HG03342 (cell line): ENCODE data around the gene CLEC1A.

ENCODE experiments used
- ATAC-seq: cut with Tn5 transposase; IDR thresholded peaks from one replicate; pipeline ENCODE4 v1.9.1; 2021; ENCODE audit warnings: mild to moderate bottlenecking, moderate library complexity; ENCODE audit not compliant: unreplicated experiment

The CLEC1A gene

GRCh38 chr12:10101648-10102220 lies 2.9 kb upstream of the CLEC1A start:
- ATAC-seq = no peak

DNA sequence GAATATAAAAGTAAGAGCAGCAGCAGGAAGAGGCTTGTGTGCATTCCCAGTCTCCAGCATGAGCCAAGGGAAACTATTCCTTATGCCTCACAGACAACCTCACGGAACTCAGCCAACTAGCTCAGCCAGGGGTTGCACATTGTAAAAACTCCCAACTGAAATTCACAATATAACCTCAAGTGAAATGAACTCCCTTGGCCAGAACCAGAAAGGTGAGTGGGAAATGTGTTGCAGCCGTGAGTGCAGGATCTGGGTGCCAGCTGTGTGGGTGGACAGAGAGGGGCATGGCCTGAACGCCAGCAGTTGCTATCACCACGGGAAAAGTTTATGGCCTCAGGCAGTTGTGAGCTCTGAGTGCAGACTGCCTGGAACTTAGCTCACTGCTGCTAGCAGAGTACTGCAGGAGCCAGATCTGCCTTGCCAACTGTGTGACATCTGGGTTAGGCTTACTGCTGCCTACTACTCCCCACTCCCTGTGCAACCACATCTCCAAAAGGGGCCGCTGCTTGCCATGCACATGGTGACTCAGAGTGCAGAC lies 2.3 kb upstream of the CLEC1A start:
- no peak for ATAC-seq

GRCh38 chr12:10097521-10097920 lies 1.3 kb downstream of the CLEC1A start:
- no peak for ATAC-seq

DNA sequence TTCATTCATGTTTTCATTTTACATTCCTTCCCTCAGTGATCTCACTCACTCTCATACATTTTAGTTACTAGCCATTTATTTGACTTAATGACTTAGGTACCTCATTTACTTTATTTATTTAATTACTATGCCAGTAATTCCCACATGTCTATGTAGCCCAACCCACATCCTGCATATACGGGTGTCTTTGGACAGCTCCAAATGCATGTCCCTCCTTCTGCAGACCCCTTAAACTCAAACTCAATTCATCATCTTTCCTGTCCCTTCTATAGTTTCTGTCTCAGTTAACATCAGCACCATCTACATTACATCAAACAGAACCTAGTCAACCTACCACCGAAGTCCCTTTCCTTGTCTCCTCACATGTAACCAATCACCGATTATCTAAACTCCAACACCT lies 2.8 kb downstream of the CLEC1A start:
- ATAC-seq = no peak

DNA sequence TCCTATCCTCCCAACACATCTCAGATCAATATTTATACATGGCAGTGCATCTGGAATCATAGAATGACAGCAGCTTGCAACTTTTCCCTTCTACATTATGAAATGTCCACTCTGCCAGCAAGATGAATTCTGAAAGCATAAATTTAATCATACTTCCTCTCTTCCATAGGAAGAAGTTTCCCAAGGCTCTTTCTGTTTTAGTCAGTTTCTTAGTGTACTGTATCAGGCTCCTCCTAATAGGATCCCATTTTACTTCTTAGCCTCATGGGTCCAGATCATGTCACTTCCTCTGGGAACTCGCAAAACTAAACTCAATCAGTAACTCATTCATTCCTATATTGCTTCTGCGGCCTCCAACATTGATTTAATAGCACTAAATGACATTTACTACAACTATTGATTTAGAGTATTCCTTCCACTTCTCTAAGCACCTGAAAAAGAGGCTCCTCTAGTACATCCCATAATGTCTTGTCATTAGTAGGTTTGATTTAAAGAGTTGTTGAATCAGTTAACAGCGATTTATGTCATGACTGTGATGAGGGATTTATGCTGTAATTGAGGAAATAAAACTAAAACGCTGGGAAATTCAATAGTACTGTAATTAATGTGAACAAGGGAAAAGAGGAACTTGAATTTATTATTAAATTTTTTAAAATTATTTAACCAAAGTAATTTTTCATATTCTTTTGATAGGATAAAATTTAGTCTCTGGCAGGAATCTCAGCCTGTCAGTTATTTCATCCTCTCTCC lies 4.0 kb downstream of the CLEC1A start:
- ATAC-seq = no peak

DNA sequence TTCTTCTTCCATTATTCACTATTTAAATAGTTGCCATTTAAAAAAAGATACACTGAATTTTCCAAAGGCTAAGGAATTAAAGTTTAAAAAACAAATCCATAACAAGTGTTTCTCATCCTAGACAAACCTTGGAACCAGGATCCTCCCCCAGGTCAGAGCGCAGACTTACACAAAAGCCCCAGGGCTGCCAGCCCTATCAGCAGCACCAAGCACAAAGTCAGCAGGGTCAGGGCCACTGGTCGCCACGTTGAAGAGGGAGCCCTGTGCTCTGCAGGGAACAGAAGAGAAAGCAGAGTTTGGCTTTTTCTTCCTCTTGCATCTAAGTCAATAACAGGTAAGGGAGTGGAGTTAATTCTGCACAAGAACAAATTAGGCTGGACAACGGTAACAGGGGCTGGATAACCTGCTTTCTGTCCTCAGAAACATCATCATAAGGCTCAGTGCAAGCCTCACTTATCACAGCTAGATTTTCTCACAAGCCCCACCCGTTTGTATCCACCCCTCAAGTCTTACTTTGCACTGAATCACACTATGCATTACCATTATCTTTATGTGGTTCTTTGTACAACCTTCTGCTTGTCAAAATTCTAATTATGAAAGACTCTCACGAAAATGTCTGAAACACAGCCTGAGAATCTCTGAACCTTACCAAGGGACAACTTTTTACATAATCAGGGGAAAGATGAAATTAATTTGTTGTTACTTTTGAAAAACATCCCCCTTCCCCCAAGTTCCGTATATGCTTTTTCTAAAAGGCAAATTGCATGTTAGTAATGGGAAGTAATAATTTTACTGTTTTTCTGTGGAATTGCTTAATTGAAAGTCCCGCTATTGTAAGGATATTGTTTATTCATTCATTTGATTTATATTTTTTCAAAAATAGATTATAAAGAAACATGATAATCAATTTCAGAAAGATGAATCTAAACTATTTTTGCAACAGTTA lies 9.6 kb downstream of the CLEC1A start:
- no peak for ATAC-seq

- ATAC-seq = no peak
Observed at GRCh38 chr12:10088031-10088430, 10.8 kb downstream of the CLEC1A start.

GRCh38 chr12:10086387-10086786 lies 12.4 kb downstream of the CLEC1A start:
- ATAC-seq = no peak

- no peak for ATAC-seq
Observed at GRCh38 chr12:10084733-10085132, 14.1 kb downstream of the CLEC1A start.

- no peak for ATAC-seq
Observed at GRCh38 chr12:10082117-10082874, 16.5 kb downstream of the CLEC1A start.

DNA sequence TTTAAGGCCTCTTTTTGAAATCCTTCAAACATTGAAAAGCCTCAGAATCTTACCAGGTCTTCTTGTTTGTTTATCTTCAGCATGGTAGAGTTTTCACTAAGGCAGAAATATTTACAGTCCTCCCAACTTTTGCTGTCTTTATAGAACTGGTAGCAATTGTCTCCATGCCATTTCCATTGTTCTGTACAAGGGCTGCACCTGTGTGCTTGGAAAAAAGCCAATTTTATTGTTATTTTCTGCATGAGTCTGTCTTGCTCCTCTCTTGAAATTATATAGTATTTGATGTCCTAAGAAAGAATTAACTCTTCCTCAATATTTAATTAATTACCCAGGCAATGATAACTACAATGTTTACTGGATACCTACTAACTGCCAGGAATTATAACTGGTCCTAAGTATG lies 23.3 kb downstream of the CLEC1A start:
- no peak for ATAC-seq

- no peak for ATAC-seq
Observed at GRCh38 chr12:10073261-10073660, 25.5 kb downstream of the CLEC1A start.

DNA sequence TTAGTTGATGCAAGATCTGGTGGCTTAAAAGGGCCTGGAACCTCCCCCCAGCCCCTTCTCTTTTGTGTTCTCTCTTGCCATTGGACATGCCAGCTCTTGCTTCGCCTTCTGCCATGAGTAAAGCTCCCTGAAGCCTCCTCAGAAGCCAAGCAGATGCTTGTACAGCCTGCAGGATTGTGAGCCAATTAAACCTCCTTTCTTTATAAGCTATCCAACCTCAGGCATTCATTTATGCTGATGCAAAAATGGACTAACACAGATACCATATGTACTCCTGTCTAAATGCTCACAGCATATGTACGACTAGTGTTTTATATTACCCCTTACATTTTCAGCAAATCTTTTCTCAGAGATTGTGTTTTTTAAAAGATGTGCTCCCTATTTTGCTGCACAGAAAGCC lies 26.7 kb downstream of the CLEC1A start:
- ATAC-seq = no peak

DNA sequence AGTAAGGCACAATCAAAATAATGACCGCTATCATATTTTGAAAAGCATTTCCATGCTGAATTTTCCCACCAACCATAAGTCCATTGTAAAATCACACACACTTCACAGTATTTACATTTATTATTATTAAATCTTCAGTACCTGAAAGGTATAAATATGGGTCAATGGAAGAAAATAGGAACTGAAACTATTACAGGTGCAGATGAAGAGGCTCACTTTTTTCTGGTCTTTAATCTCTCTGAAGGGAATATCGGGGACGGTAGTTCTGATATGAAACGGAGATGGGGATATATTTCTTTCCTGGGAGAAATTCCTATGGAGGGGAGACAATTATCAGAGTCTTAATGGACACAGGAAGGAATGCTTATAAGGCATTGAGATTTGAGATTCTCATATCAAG lies 28.4 kb downstream of the CLEC1A start:
- no peak for ATAC-seq

GRCh38 chr12:10069976-10070375 lies 28.8 kb downstream of the CLEC1A start:
- ATAC-seq = no peak

DNA sequence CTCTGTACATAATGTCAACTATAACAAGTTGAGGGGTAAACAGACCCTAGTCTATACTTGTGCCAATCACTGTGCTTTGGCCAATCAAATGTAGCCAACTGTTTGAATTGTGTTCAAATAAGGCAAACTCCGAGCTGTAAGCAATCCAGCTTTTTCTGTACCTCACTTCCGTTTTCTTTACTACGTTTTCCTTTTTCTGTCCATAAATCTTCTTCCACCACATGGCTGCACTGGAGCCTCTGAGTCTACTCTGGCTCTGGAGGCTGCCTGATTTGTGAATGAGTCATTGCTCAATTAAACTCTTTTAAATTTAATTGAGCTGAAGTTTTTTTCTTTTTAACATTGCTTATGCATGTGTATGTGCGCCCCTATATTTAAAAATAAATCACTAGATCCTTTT lies 29.7 kb downstream of the CLEC1A start:
- no peak for ATAC-seq

GRCh38 chr12:10068644-10069043 lies 30.1 kb downstream of the CLEC1A start:
- no peak for ATAC-seq

- no peak for ATAC-seq
Observed at GRCh38 chr12:10067942-10068341, 30.8 kb downstream of the CLEC1A start.

DNA sequence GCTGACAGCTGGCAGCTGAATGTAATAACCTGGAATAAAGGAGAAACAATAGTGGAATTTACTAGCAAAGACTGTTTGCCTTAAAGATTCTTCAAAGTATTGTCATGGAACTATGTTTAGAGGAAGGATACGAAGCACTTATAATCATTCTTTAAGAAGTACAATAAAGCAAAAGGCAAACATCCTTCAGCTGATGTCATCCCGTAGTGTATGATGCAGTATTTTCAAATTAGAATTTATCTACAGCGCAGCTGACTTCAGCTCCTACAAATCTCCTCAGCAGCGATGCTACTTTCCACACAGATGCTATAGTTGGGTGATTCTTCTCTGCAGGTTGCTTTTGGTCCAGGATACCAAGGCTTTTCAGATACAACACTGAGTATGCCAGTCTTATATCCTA lies 31.5 kb downstream of the CLEC1A start:
- ATAC-seq = no peak

DNA sequence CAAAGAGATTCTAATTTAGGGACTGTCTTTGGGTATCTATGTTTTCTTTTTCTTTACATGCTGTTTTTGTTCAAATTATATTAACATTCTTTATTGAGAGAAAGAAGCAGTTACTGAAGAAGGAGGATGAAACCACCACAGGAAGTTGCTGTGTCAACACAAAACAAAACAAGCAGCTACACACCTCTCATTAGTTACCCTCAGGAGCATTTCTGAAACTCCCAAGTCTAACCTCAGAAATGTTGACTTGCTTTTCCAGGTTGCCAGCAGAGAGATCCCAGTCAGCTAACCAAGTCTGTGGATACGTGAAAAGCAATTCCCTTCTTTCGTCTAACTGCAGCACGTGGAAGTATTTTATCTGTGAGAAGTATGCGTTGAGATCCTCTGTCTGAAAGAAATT lies 33.5 kb downstream of the CLEC1A start:
- no peak for ATAC-seq

DNA sequence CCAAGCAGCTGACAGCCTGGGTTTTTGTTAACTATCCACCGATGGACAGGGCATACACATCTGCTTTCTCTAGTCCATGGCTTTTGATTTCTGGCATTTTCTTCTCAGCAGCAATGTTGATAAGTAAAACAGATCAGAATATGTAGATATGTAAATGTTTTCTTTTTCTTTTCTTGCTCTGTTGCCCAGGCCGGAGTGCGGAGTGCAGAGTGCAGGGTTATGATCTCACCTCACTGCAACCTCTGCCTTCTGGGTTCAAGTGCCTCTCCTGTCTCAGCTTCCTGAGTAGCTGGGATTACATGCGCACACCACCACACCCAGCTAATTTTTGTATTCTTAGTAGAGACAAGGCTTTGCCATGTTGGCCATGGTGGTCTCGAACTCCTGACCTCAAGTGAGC lies 40.4 kb downstream of the CLEC1A start:
- no peak for ATAC-seq
